ENCODE results near the gene CSGALNACT2.

CSGALNACT2 gene

GRCh38 chr10:43151371-43151770, 13.1 kb downstream of the CSGALNACT2 start:
- H3K27me3 ChIP-seq = no peaks in the 10 kb centered on the region
- H3K36me3 ChIP-seq = no peaks in the 10 kb centered on the region
- no peaks in the 10 kb centered on the region for H3K9me3 ChIP-seq
- H3K4me1 ChIP-seq = peaks cover 0 to 30% (median 2%) of the 10 kb centered on the region in 4 donors
- no peak overlapping the region for H3K4me3 ChIP-seq
- DNase-seq = no peak
- no peak for TF ChIP-seq CTCF (IDR thresholded peaks at IDR 0.05)
- intact Hi-C loops (cut with DNase I; ENCODE audit: low total_unique reads) = no loop called here
- H3K27ac ChIP-seq = no peak overlapping the region

- peaks cover 0 to 34% (median 4%) of the 10 kb centered on the region in 4 donors for H3K4me1 ChIP-seq
- no peak overlapping the region for H3K27ac ChIP-seq
- H3K9me3 ChIP-seq = no peaks in the 10 kb centered on the region
- no peak overlapping the region for H3K4me3 ChIP-seq
- intact Hi-C loops (cut with DNase I; ENCODE audit: low total_unique reads) = no loop called here
- no peak for DNase-seq
- H3K27me3 ChIP-seq = no peaks in the 10 kb centered on the region
- TF ChIP-seq CTCF (IDR thresholded peaks at IDR 0.05) = no peak
- no peaks in the 10 kb centered on the region for H3K36me3 ChIP-seq
Measured at GRCh38 chr10:43153901-43154300, 15.7 kb downstream of the CSGALNACT2 start.

- H3K4me1 ChIP-seq = peaks cover 0 to 46% (median 7%) of the 10 kb centered on the region in 4 donors
- TF ChIP-seq CTCF (IDR thresholded peaks at IDR 0.05) = no peak
- no peak overlapping the region for H3K27ac ChIP-seq
- no peak for DNase-seq
- no peaks in the 10 kb centered on the region for H3K9me3 ChIP-seq
- H3K4me3 ChIP-seq = no peak overlapping the region
- H3K36me3 ChIP-seq = no peaks in the 10 kb centered on the region
- intact Hi-C loops (cut with DNase I; ENCODE audit: low total_unique reads) = no loop called here
- H3K27me3 ChIP-seq = no peaks in the 10 kb centered on the region
Measured at GRCh38 chr10:43155221-43155620, 17.0 kb downstream of the CSGALNACT2 start.

GRCh38 chr10:43155741-43156140, 17.5 kb downstream of the CSGALNACT2 start:
- no peak overlapping the region for H3K27ac ChIP-seq
- DNase-seq = no peak
- peaks cover 0 to 4% (median 0%) of the 10 kb centered on the region in 3 donors for H3K36me3 ChIP-seq
- TF ChIP-seq CTCF (IDR thresholded peaks at IDR 0.05) = no peak
- H3K4me3 ChIP-seq = no peak overlapping the region
- H3K27me3 ChIP-seq = no peaks in the 10 kb centered on the region
- H3K4me1 ChIP-seq = peaks cover 0 to 51% (median 8%) of the 10 kb centered on the region in 4 donors
- intact Hi-C loops (cut with DNase I; ENCODE audit: low total_unique reads) = no loop called here
- no peaks in the 10 kb centered on the region for H3K9me3 ChIP-seq

GRCh38 chr10:43156590-43157341, 18.5 kb downstream of the CSGALNACT2 start:
- Histone ChIP-seq H3K4me3 (no peak overlapping the region), H3K27ac (no peak overlapping the region), H3K27me3 (no peaks in the 10 kb centered on the region), H3K4me1 (peaks cover 0 to 48% (median 6%) of the 10 kb centered on the region in 4 donors), H3K36me3 (peaks cover 5 to 11% (median 6%) of the 10 kb centered on the region in 3 donors), H3K9me3 (no peaks in the 10 kb centered on the region)
- intact Hi-C loops (cut with DNase I; ENCODE audit: low total_unique reads) = no loop called here
- DNase-seq = no peak
- TF ChIP-seq CTCF (IDR thresholded peaks at IDR 0.05) = no peak

All from tibial artery (tissue), 4 donors.